GM12865 (cell line): ENCODE data around the gene PRDX3.
"Not testable (repeated sequence)": the region's sequence is repeated elsewhere in the genome, so short reads cannot be mapped to it uniquely, and the experiment has no call there.

Experiments used
- DNase-seq: peaks from one replicate; pipeline ENCODE4 v3.0.0; 2010; ENCODE audit warnings: low read depth
- H3K4me3 ChIP-seq: 2 replicates; pipeline ENCODE4 v1.5.1; 2011; ENCODE audit warnings: mild to moderate bottlenecking, low read depth, low read length, control low read depth
- CTCF ChIP-seq: IDR thresholded peaks from 2 replicates; pipeline ENCODE4 v1.5.1; 2011; ENCODE audit warnings: low read length, control low read depth, low read depth, inconsistent platforms; ENCODE audit not compliant: insufficient read depth; ENCODE audit errors: missing control alignments

The PRDX3 gene

DNA sequence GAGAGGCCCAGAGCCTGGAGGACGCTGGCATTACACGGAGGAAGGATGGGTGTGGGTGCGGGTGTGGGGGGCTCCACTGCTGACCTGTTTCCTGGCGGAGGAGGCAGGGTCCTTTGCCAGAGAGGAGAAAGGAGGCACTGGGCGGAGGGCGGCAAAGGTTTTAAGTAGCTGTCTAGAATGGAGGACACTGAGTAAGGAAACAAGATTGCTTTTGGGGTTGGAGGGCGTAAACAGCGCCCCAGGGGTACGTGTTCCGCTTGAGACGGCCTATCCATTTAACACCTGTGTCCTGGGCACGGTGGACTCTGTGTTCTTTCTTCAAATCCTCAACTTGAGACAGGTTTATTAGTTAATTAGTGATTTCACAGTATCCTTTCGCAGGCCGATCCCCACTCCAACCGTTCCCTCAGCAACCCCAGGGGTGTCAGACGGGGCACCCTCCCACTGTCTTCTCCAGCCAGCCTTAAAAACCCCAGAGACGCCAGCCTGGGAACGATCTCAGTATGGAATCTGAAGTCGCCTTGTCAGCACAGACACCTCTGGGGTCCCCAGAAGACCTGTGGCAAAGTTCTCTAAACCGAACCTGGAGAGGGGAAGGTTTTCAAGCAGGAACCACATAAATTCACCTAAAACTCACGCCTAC, 37.9 kb downstream of the PRDX3 start:
- no peak for TF ChIP-seq CTCF
- no peak for DNase-seq
- no peak overlapping the region for H3K4me3 ChIP-seq

DNA sequence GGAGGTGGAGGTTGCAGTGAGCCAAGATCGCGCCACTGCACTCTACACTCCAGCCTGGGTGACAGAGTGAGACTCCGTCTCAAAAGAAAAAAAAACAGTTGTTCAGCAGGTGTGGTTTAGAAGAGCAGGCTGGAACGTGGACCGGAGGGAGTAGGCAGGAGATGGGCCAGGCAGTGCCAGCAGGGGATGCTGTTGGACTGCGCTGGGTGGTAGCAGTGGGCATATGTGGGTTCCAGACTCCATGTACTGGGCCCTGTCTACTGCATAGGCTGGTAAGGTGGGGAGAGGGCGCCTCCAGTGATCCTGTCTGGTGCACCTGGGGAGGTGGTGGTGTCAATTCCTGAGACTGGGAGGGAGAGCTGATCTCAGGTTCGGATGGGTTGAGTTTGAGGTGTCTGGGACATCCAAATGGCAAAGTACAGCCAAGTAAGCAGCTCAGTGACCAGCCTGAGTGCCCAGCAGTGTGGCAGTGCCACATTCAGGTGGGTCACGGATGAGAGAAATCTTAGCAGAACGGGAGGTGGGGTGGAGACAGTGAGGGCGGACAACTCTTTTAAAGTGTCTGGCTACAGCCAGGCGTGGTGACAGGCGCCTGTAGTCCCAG, 39.0 kb downstream of the PRDX3 start:
- peak; percentile 73 for TF ChIP-seq CTCF
- H3K4me3 ChIP-seq = no peak overlapping the region
- DNase-seq = peak; percentile 43

DNA sequence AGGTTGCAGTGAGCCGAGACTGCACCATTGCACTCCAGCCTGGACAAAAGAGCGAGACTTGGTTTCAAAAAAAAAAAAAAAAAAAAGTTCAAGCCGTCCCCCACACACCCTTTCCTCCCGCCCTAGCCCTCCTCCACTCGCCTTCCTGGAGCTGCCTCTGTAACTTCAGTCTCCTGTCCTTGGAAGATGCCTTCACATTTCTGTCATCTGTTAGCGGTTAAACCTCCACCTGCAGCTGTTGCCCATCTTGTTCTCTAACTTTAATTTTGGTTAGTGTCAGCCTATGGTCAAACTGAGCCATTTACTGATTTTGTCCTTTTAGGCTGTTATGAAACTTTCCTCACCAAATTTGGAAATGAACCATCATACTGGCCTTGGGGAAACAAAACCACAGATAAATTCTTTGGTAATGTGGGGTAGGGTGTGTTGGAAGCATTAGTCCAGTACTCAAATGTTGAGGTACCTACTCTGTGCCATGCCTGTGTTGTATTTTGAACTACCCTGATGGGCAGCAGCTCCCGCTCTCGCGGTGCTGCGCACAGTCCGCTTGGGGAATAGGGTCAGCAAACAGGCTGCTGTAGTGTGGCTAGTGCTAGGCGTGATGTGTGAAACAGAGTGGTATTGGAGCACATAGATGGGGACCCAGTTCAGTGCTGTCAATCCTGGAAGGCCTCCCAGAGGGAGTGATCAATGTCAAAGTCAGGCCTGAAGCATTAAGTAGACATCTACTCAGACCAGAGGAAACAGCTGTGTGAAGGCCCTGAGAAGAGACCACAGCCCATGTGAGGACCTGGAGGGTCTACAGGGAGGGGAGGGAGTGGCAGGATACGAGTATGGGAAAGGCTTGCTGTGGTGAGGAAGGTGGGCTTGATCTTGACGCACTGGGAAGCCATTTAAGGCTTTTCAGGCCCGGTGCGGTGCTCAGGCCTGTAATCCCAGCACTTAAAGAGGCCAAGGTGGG, 40.0 kb downstream of the PRDX3 start:
- no peak for TF ChIP-seq CTCF
- no peak for DNase-seq
- no peak overlapping the region for H3K4me3 ChIP-seq

DNA sequence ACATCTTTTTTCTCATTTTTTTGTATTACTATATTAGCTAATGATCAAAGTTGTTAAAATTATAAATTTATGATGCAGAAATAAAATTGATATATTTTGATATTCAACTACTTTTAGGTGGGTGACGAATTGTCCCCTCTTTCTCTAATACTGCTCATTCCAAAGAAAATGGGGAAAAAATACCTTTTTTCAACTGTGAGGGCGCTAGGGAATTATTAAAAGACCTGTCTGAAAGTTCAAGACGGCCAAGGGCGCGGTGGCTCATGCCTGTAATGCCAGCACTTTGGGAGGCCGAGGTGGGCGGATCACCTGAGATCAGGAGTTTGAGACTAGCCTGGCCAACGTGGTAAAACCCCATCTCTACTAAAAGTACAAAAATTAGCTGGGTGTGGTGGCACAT, 40.7 kb downstream of the PRDX3 start:
- not testable (repeated sequence) for H3K4me3 ChIP-seq, DNase-seq

- H3K4me3 ChIP-seq = no peak overlapping the region
- TF ChIP-seq CTCF = no peak
- no peak for DNase-seq
Measured at GRCh38 chr10:119136084-119136483, 42.5 kb downstream of the PRDX3 start.

GRCh38 chr10:119135513-119135881, 43.1 kb downstream of the PRDX3 start:
- DNase-seq = no peak
- no peak for TF ChIP-seq CTCF
- H3K4me3 ChIP-seq = no peak overlapping the region

- no peak for TF ChIP-seq CTCF
- peak; percentile 33 for DNase-seq
- H3K4me3 ChIP-seq = no peak overlapping the region
Measured at GRCh38 chr10:119133949-119134348, 44.7 kb downstream of the PRDX3 start.
